CD14-positive monocyte (primary cell): Measurements from ENCODE around the gene PAM16. TPM values are rescaled to one million over a fixed set of nuclear protein-coding genes. Genes with fewer than 3 reads are reported as not detected.

Experiments used
- DNase-seq, 3 donors: peaks; one replicate each; pipeline ENCODE4 v3.0.0-alpha.2; 2011 to 2022
- H2AFZ ChIP-seq: 2 replicates; pipeline ENCODE4 v1.6.0; 2012; ENCODE audit warnings: mild to moderate bottlenecking, low read depth, low read length, inconsistent platforms; ENCODE audit not compliant: insufficient read depth, poor library complexity, severe bottlenecking
- H3K27ac ChIP-seq, 2 donors: 1 replicate in 1 of 2; 2 replicates in 1 of 2; pipeline ENCODE4 v1.5.1; 2012 to 2013; ENCODE audit warnings: low read length in 2 of 2, control low read depth in 1 of 2, inconsistent platforms in 1 of 2, low read depth in 1 of 2, mild to moderate bottlenecking in 1 of 2
- H3K27me3 ChIP-seq, 2 donors: one replicate each; pipeline versions ENCODE4 v1.6.0 to v1.6.1; 2011 to 2013; ENCODE audit warnings: low read length in 2 of 2; ENCODE audit not compliant: control insufficient read depth in 2 of 2, insufficient read depth in 2 of 2
- H3K36me3 ChIP-seq, 2 donors: replicated peaks in 1 of 2; 1 replicate in 1 of 2; 2 replicates in 1 of 2; pipeline versions ENCODE4 v1.5.1 to v1.6.1; 2012 to 2013; ENCODE audit warnings: low read length in 2 of 2, control low read depth in 1 of 2, inconsistent platforms in 1 of 2, mild to moderate bottlenecking in 1 of 2; ENCODE audit not compliant: insufficient read depth in 2 of 2, control insufficient read depth in 1 of 2
- H3K4me1 ChIP-seq, 2 donors: 1 replicate in 1 of 2; 2 replicates in 1 of 2; pipeline versions ENCODE4 v1.5.1 to v1.6.1; 2012 to 2013; ENCODE audit warnings: low read length in 2 of 2, control low read depth in 1 of 2, inconsistent platforms in 1 of 2, mild to moderate bottlenecking in 1 of 2, moderate library complexity in 1 of 2; ENCODE audit not compliant: insufficient read depth in 2 of 2, control insufficient read depth in 1 of 2
- H3K4me2 ChIP-seq: replicated peaks from 2 replicates; pipeline ENCODE3; 2012; ENCODE audit warnings: low read length, moderate library complexity, mild to moderate bottlenecking; ENCODE audit not compliant: poor library complexity, severe bottlenecking; ENCODE audit errors: extremely low read depth
- H3K4me3 ChIP-seq, 3 experiments: fragments of 200-600 bp in 1 of 3; sonication (generic) in 1 of 3; replicated peaks in 1 of 3; 1 replicate in 2 of 3; 2 replicates in 1 of 3; pipeline ENCODE4 v1.5.1; 2011 to 2013; ENCODE audit warnings: low read length in 3 of 3, mild to moderate bottlenecking in 3 of 3, control low read depth in 2 of 3, low read depth in 2 of 3, inconsistent platforms in 1 of 3, moderate library complexity in 1 of 3
- H3K79me2 ChIP-seq: 2 replicates; pipeline ENCODE4 v1.6.0; 2012; ENCODE audit warnings: mild to moderate bottlenecking, control low read depth, inconsistent platforms, low read length, moderate library complexity; ENCODE audit not compliant: insufficient read depth
- H3K9ac ChIP-seq: 2 replicates; pipeline ENCODE4 v1.6.0; 2017; ENCODE audit warnings: low read length, mild to moderate bottlenecking; ENCODE audit not compliant: insufficient read depth, poor library complexity, severe bottlenecking
- H3K9me3 ChIP-seq, 2 donors: replicated peaks in 1 of 2; 1 replicate in 1 of 2; 2 replicates in 1 of 2; pipeline versions ENCODE4 v1.5.1 to v1.6.1; 2012 to 2013; ENCODE audit warnings: low read length in 2 of 2, control low read depth in 1 of 2; ENCODE audit not compliant: control insufficient read depth in 1 of 2, insufficient read depth in 1 of 2
- H4K20me1 ChIP-seq: 2 replicates; pipeline ENCODE4 v1.6.0; 2012; ENCODE audit warnings: mild to moderate bottlenecking, low read length, control low read depth, moderate library complexity; ENCODE audit not compliant: insufficient read depth
- H3K27ac Mint-ChIP-seq, 7 donors: one replicate each; pipeline ENCODE4 v1.8.0; 2020; ENCODE audit warnings: mild to moderate bottlenecking in 7 of 7, mixed read lengths in 7 of 7, moderate library complexity in 6 of 7, inconsistent platforms in 2 of 7
- H3K27me3 Mint-ChIP-seq, 3 donors: one replicate each; pipeline ENCODE4 v1.8.0; 2021 to 2022; ENCODE audit warnings: low read depth in 3 of 3, mild to moderate bottlenecking in 3 of 3, mixed read lengths in 3 of 3, moderate library complexity in 3 of 3, inconsistent platforms in 1 of 3
- H3K36me3 Mint-ChIP-seq, 2 donors: one replicate each; pipeline ENCODE4 v1.8.0; 2020; ENCODE audit warnings: mixed read lengths in 2 of 2, inconsistent platforms in 1 of 2, mild to moderate bottlenecking in 1 of 2
- H3K4me1 Mint-ChIP-seq: one replicate; pipeline ENCODE4 v1.8.0; 2020; ENCODE audit warnings: mild to moderate bottlenecking, mixed read lengths
- H3K4me3 Mint-ChIP-seq, 2 donors: one replicate each; pipeline ENCODE4 v1.8.0; 2020; ENCODE audit warnings: mild to moderate bottlenecking in 2 of 2, mixed read lengths in 2 of 2, moderate library complexity in 1 of 2
- H3K9me3 Mint-ChIP-seq, 7 donors: one replicate each; pipeline ENCODE4 v1.8.0; 2020 to 2022; ENCODE audit warnings: mixed read lengths in 7 of 7, mild to moderate bottlenecking in 6 of 7, moderate library complexity in 6 of 7, inconsistent platforms in 2 of 7
- CTCF ChIP-seq: fragments of 200-600 bp; IDR thresholded peaks from one replicate; pipeline ENCODE4 v1.8.0; 2022; ENCODE audit warnings: antibody characterized with exemption, mild to moderate bottlenecking
- WGBS: methylation state at CpG from one replicate; pipeline ENCODE4 v1.1.5; 2013; ENCODE audit warnings: missing lambda C conversion rate; ENCODE audit not compliant: insufficient coverage; 5-methylcytosine and 5-hydroxymethylcytosine counted together
- intact Hi-C, 2 donors: fragments of 100-400 bp; cut with micrococcal nuclease; formaldehyde crosslinking; loops; one replicate each; pipeline versions ENCODE4 v1.15.0 to v1.15.1; 2023
- polyA plus RNA-seq, 3 donors: library from polyadenylated mRNA; depleted of rRNA in 1 of 3; unstranded in 2 of 3; stranded (reverse) in 1 of 3; fragments of 300-500 nt in 2 of 3; fragments of >200 nt in 1 of 3; fragmentation: Illumina TruSeq in 2 of 3; gene quantifications; 1 replicate in 2 of 3; 2 replicates in 1 of 3; pipeline ENCODE4 v1.2.3, GENCODE V29; 2012 to 2021

Gene PAM16
- polyA plus RNA-seq, 3 donors = 34.3 to 37.6 (median 34.7) TPM

GRCh38 chr16:4333308-4333638 is 17.8 kb downstream of the PAM16 start:
- Mint-ChIP-seq H3K27ac (no peak overlapping the region), H3K36me3 (peaks cover 0 to 1% of the 10 kb centered on the region in 2 donors), H3K27me3 (peaks cover 9 to 22% (median 22%) of the 10 kb centered on the region in 3 donors), H3K4me1 (peaks cover 4% of the 10 kb centered on the region), H3K9me3 (peaks cover 0 to 6% (median 0%) of the 10 kb centered on the region in 7 donors), H3K4me3 (no peak overlapping the region)
- no peak for TF ChIP-seq CTCF
- no peak overlapping the region for H2AFZ ChIP-seq
- H3K9me3 ChIP-seq = no peaks in the 10 kb centered on the region
- H3K4me2 ChIP-seq = no peak overlapping the region
- DNase-seq = no peak
- 32% methylated on average over 6 of the region's 9 CpGs for WGBS
- H4K20me1 ChIP-seq = no peaks in the 10 kb centered on the region
- no peak overlapping the region for H3K9ac ChIP-seq
- intact Hi-C loops = loop anchor here in 1 of 2 donors (5.0 kb wide), 1 partner anchor 396 kb away; no protein-coding TSS in a partner anchor
- H3K79me2 ChIP-seq = no peaks in the 10 kb centered on the region
- H3K27me3 ChIP-seq = peaks cover 0 to 4% of the 10 kb centered on the region in 2 donors
- no peak overlapping the region for H3K4me3 ChIP-seq
- peaks cover 3 to 7% of the 10 kb centered on the region in 2 donors for H3K4me1 ChIP-seq
- H3K36me3 ChIP-seq = peaks cover under 1 to 3% of the 10 kb centered on the region in 2 donors
- no peak overlapping the region for H3K27ac ChIP-seq

- Histone ChIP-seq H3K79me2 (no peaks in the 10 kb centered on the region), H3K27ac (no peak overlapping the region), H3K27me3 (peaks cover 0 to 9% of the 10 kb centered on the region in 2 donors), H3K4me2 (no peak overlapping the region), H4K20me1 (no peaks in the 10 kb centered on the region), H3K4me1 (peaks cover 9 to 12% of the 10 kb centered on the region in 2 donors), H3K4me3 (no peak overlapping the region), H3K9ac (no peak overlapping the region), H3K9me3 (no peaks in the 10 kb centered on the region), H2AFZ (no peak overlapping the region), H3K36me3 (no peaks in the 10 kb centered on the region)
- 88% methylated on average over 16 of the region's 19 CpGs for WGBS
- H3K4me3 Mint-ChIP-seq = no peak overlapping the region
- H3K36me3 Mint-ChIP-seq = no peaks in the 10 kb centered on the region
- peaks cover 7% of the 10 kb centered on the region for H3K4me1 Mint-ChIP-seq
- no peak overlapping the region for H3K27ac Mint-ChIP-seq
- DNase-seq = no peak
- H3K9me3 Mint-ChIP-seq = peaks cover 0 to 6% (median 0%) of the 10 kb centered on the region in 7 donors
- intact Hi-C loops = loop anchor here in 1 of 2 donors (5.0 kb wide), 1 partner anchor 395 kb away; no protein-coding TSS in a partner anchor
- peaks cover 11 to 27% (median 23%) of the 10 kb centered on the region in 3 donors for H3K27me3 Mint-ChIP-seq
- no peak for TF ChIP-seq CTCF
Observed at GRCh38 chr16:4332623-4333307, 18.4 kb downstream of the PAM16 start.
